PFSK-1 (cell line): ENCODE results near the gene MOGAT3.

ENCODE experiments used
- FOXP2 ChIP-seq: optimal IDR thresholded peaks from 2 replicates; pipeline ENCODE3; 2011; ENCODE audit warnings: borderline replicate concordance, control low read depth, inconsistent platforms; ENCODE audit not compliant: insufficient read depth; ENCODE audit errors: extremely low read length, extremely low read depth
- POLR2AphosphoS5 ChIP-seq: IDR thresholded peaks from 2 replicates; pipeline ENCODE4 v1.6.1; 2012; ENCODE audit warnings: low read depth, mild to moderate bottlenecking, control low read depth, low read length, moderate library complexity
- SIN3A ChIP-seq: IDR thresholded peaks from 2 replicates; pipeline ENCODE4 v1.6.1; 2012; ENCODE audit warnings: mild to moderate bottlenecking, low read length, moderate library complexity, borderline replicate concordance; ENCODE audit not compliant: insufficient read depth
- TAF1 ChIP-seq: IDR thresholded peaks from 2 replicates; pipeline ENCODE4 v1.6.1; 2012; ENCODE audit warnings: low read length, control low read depth, borderline replicate concordance; ENCODE audit not compliant: insufficient read depth
- TF ChIP-seq, protein P1 (sequence below), 2 experiments: IDR thresholded peaks; 2 replicates each; pipeline versions ENCODE4 v1.6.1 to v1.8.0; 2011 to 2012; ENCODE audit warnings: low read depth in 2 of 2, low read length in 2 of 2, control low read depth in 1 of 2, inconsistent platforms in 1 of 2, mild to moderate bottlenecking in 1 of 2, moderate library complexity in 1 of 2; ENCODE audit not compliant: insufficient read depth in 1 of 2

MOGAT3 gene

DNA sequence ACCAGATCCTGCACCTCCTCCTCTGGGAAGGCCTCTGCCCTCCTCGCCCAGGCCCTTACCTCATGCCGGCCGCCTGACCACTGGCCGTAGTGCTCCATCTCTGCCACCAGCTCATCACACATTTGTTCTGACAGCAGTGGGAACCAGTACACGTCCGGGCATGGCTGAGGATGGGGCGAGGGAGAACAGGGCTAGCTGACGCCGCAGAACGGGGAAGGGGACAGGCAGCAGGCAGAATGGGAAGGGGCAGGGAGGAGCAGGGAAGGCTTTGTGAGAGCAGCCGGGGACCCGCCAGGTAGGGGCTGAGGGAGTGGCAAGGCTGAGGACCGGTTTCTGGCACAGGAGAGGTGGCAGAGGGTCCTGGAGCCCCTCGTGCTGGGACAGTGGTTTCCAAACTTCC, 8.0 kb upstream of the MOGAT3 start:
- TF ChIP-seq, protein P1, sequence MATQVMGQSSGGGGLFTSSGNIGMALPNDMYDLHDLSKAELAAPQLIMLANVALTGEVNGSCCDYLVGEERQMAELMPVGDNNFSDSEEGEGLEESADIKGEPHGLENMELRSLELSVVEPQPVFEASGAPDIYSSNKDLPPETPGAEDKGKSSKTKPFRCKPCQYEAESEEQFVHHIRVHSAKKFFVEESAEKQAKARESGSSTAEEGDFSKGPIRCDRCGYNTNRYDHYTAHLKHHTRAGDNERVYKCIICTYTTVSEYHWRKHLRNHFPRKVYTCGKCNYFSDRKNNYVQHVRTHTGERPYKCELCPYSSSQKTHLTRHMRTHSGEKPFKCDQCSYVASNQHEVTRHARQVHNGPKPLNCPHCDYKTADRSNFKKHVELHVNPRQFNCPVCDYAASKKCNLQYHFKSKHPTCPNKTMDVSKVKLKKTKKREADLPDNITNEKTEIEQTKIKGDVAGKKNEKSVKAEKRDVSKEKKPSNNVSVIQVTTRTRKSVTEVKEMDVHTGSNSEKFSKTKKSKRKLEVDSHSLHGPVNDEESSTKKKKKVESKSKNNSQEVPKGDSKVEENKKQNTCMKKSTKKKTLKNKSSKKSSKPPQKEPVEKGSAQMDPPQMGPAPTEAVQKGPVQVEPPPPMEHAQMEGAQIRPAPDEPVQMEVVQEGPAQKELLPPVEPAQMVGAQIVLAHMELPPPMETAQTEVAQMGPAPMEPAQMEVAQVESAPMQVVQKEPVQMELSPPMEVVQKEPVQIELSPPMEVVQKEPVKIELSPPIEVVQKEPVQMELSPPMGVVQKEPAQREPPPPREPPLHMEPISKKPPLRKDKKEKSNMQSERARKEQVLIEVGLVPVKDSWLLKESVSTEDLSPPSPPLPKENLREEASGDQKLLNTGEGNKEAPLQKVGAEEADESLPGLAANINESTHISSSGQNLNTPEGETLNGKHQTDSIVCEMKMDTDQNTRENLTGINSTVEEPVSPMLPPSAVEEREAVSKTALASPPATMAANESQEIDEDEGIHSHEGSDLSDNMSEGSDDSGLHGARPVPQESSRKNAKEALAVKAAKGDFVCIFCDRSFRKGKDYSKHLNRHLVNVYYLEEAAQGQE (IDR thresholded peaks at IDR 0.05; ENCODE audit: insufficient read depth in 1 of 2, low read depth in 2 of 2, low read length in 2 of 2), result no peak
- TF ChIP-seq SIN3A, result no peak
- TF ChIP-seq TAF1, result no peak
- TF ChIP-seq FOXP2, result no peak
- no peak for TF ChIP-seq POLR2AphosphoS5

DNA sequence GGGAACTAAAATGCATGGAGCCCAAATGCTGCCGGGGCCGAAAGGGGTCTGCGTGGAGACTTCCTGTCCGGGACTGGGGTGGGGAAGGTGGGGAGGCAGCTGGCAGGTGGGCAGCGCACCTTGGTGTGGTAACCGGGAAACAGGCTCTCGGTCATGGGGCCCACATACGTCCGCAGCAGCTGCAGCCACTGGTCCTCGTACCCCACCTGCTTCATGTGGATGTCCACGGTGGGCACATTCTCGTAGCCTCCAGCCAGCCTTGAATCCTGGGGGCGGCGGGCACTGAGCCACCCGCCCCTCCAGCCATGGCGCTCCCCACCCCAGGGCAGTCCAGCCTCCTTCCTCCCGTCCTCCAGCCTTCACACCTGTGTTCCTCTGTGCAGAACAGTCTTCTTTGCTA, 6.6 kb upstream of the MOGAT3 start:
- TF ChIP-seq, protein P1 (IDR thresholded peaks at IDR 0.05; ENCODE audit: insufficient read depth in 1 of 2, low read depth in 2 of 2, low read length in 2 of 2), result no peak
- TF ChIP-seq SIN3A (no peak), TAF1 (no peak), FOXP2 (no peak), POLR2AphosphoS5 (no peak; the same call in 1 of the 2 replicates)

DNA sequence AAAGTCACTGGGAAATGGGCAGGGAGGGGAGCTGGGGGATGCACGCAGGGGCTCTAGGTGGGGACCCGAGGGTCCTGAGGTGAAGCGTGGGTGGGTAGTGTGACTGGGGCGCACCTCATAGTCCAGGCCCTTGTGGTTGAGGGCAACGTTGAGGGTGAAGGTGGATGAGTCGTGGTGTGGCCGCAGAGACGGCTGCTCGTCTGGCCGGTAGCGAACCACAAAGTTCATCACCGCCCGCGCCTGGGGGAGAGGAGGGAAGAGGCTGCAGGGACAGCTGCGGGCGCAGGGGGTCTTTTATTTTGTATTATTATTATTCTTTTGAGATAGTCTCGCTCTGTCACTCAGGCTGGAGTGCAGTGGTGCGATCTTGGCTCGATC, 5.8 kb upstream of the MOGAT3 start:
- no peak for TF ChIP-seq FOXP2
- no peak for TF ChIP-seq POLR2AphosphoS5
- TF ChIP-seq TAF1, result no peak
- TF ChIP-seq SIN3A, result no peak
- TF ChIP-seq, protein P1 (IDR thresholded peaks at IDR 0.05; ENCODE audit: insufficient read depth in 1 of 2, low read depth in 2 of 2, low read length in 2 of 2), result no peak

DNA sequence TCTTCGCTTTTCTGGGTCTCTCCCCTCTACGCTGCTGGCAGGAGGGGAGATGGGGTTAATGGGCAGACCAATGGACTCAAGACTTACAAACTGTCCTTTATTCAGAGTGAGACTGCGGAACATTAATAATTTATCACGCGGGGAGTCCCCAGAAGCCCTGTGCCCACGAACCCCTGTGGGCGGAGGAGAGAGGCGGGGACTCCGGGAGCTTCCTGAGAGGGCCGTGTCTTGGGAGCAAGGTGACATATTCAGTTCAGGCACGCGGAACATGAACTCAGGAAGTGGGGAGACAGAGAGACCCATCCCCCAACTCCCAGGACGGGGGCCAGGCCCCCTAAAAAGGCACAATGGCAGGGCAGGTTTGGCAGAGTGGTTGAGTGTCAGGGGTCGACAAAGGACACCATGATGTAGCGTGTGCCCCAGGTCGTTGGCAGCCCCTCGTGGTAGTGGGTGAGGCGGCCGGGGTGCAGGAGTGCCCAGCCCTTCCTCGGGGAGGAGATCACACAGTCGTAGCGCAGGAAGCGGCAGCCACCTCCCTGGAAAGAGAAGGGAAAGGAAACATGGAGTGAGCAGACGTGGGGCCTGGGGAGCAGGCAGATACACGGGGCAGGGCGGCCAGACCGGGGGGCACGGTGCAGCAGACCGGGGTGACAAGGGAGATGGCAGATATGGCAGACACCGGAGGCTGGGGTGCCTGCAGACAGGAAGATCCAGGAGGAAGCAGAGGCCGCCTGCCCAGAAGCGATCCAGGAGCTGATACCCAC, 5.2 kb upstream of the MOGAT3 start:
- TF ChIP-seq FOXP2, result no peak
- TF ChIP-seq, protein P1 (IDR thresholded peaks at IDR 0.05; ENCODE audit: insufficient read depth in 1 of 2, low read depth in 2 of 2, low read length in 2 of 2), result no peak

DNA sequence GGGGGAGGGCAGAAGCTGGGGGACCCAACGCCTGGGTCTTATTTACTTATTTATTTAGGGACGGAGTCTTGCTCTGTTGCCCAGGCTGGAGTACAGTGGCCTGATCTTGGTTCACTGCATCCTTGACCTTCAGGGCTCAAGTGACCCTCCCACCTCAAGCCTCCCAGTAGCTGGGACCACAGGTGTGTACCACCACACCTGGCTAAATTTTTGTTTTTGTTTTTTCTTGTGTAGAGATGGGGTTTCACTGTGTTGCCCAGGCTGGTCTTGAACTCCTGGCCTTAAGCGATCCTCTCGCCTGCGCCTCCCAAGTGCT, 1.7 kb upstream of the MOGAT3 start:
- no peak for TF ChIP-seq FOXP2
- TF ChIP-seq POLR2AphosphoS5, result no peak
- TF ChIP-seq TAF1, result no peak
- TF ChIP-seq, protein P1 (IDR thresholded peaks at IDR 0.05; ENCODE audit: insufficient read depth in 1 of 2, low read depth in 2 of 2, low read length in 2 of 2), result no peak
- no peak for TF ChIP-seq SIN3A
